ENCODE measurements around the gene ELP4.

Gene ELP4

DNA sequence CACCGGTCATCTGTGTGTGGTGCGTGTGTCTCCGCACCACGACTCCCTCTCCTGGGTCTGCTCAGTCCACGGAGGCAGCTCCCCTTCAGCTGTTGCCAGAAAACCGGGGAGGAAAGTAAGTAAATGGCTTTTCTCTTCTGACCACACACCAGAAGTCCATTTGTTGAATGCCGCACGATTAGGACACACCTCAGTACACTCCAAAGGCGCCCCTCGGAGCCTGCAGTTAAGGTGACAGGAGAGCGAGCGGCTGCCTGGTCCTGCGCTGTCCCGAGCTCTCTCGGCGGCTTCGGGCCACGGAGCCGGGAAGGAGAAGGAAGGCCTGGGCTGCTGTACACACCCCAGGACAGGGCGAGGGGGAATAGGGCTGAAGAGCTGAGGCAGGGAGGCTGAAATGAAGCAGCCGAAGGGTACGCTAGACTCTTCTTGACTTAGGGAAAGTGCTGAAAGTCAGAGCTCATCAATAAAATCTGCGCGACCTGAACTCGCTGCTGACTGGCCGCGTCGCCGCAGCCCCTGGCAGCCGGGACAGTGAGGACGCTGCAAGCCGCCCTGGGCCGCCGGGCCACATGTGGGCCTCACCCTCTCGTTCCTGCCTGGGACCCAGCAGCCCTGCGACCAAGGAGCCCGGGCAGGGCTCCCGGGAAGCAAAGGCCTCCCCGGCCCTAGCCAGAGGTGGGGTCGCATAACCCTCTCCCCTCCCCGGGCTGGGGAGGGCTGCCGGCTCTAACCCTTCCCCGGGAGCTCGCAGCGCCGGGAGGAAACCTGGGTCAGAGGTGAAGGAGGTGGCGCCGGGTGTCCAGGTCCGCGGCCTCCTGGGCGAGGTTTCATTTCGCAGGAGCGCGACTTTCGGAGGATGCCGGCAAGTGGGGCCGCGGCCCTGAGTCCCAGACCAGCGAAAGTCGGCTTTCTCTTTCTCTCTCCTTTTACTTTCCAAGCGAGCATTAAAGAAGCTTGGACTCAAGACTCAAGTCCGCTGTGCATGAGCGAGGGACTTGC is 303.1 kb downstream of the ELP4 start:
- DNase-seq (ENCODE audit: low spot score) = no peak

DNA sequence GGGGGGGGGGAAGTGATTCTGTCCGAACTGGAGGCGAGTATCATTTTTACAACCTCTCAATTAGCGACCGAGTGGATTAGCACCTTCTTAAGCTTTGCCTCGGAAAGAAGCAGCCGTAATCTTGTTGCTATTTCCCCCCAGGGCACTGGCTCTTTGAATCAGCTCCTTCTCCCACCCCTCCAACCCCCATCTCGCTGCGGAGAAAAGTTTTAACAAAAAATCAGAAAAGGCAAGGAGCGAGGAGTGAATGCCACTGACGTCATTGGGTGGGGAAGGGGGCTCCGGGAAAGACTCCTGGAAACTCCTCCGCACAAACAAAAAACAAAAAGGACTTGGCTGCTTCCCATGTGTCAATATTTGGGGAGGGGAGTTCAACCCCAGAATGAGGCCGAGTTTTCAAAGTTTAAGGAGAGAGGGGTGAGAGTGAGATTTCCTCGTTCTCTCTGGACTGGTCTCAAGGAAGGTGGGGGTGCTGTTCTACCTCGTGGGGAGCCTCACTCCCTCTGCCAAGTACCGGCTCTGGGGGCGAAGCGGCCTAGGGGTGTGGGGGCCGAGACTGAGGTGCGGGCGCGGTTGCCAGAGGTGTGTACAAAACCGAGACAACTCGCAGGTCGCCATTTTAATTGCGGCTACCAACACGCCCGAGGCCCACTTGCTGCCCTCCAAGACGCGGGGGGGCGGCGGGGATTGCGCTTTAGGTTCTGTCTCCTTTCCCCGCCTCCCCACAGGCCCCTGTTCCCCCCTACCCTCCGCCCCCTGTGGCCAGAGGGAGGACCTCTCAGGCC is 304.0 kb downstream of the ELP4 start:
- DNase-seq (ENCODE audit: low spot score) = no peak

GRCh38 chr11:31814176-31814868 is 304.8 kb downstream of the ELP4 start:
- DNase-seq (ENCODE audit: low spot score) = no peak

DNA sequence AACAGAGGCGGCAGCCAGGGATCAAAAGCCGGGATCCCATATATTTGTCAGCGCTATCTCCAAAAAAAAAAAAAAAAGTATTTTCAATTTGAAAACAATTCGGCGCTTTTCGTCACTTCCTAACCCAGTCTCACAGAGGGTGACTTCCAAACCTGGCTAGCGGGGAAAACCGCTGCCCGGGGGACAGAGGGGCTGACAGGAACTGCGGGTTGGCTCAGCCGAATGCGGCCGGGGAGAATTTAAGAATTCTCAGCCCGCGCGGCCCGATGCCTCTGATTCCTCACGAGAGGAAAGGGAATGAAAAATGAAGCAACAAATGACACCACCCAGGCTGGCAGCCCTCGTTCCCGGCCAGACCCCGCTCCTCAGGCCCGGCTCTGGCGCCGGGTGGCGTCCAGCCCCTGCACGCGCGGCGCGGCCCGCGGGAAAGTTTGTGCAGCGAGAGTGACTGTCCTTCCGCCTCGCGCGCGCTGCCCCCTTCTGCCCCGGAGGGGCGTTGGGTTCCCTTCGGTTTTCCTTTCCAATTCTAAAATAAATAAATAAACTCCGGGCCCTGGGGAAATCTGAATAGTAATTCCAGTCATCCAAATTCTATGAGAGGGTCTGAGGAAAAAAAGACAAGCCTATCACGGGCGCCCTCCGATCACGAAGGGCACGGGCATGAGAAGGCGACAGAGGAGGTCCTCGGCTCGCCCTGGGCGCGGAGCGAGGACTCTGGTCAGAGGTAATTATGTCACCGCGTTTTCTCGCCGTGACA is 306.3 kb downstream of the ELP4 start:
- DNase-seq (ENCODE audit: low spot score) = no peak

DNA sequence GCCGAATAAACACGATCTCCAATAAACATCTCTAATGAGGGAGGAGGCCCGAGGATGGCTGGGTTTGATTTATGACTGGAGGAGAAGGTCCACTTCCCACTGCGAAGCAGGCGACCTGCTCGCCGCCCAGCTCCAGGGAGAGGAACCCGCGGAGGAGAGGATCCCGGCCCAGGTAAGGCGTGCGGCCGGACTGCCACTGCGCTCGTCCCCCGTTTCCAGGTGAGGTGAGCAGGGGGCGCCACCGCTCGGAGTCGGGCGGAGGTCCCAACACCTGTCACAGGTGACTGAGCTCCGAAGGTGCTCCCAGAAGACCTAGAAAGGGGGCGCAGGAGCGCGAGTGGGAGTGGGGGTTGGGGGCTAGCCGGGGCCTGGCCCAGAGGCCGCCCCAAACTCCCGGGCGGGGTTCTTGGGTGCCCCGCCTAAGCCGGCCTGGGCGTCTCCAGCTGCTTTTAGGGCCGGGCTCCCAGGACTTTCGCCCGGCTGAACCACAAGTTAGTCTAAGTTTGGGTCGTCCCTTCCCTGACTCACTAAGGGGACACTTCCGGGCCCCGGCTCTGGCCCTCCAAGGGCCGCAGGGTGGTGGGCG is 307.0 kb downstream of the ELP4 start:
- DNase-seq (ENCODE audit: low spot score) = no peak

DNA sequence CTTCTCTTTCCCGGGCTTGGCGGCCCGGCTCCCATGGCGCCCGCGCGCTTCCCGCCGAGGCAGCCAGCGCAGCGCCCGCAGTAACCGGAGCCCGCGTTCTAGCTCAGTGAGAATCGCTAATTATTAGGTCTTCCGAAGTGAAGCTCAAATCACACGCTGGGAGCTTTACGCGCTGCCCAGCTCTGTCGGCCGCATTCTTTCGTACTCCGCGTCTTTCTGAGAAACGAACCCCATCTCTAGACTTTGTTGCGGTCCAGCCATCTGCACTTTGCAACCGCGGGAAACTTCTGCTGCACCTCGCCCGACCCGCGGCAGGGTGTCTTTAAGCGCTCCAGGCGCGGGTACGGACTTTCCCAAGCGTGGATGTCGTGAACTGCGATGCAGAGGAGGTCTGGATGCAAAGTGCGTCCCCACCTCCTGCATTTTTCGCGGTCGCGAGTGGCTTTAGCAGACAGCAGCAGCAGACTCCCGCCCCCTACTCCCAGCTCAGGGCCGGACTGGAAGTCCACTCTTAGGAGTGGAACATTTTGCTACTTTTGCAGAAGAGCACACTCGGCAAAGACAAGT is 307.6 kb downstream of the ELP4 start:
- no peak for DNase-seq (ENCODE audit: low spot score)

DNA sequence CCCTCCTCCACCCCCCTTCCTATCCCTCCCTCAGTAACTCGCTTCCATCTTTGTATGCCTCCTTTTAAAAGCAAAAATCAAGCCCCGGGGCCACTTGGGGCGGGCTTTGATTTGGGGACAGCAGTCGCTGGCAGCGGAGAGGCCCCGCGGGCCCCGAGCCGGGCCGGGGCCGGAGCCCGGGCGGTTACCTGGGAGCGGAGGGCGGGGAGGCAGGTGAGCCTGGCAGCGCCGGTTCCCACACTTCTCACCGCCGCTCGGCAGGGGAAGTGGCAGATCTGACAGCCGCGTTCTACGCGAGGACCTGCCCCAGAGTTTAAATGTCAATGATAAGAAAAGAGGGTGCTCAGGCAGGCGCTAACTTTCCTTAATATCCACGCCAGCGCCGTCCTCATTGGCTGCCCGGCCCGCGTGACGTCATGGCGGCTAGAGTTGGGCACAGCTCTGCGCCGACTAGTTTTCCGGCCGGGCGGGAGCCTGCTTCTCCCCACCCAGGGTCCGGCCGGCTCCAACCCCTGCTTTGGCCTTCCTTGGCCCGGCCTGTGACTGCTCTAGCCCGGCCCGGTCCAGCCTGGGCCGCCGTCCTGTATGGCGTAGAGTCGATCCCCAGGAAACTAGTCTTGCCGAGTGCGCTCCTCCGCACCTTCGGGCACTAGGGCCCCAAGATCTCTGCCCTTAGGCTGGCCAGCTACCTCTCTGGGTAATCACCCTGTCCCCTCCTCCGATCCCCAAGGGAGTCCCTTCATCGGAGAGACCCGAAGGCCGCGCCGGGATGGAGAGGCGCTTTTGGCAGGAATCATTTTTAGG is 308.3 kb downstream of the ELP4 start:
- DNase-seq (ENCODE audit: low spot score) = no peak

GRCh38 chr11:31818425-31818755 is 308.8 kb downstream of the ELP4 start:
- no peak for DNase-seq (ENCODE audit: low spot score)

- no peak for DNase-seq (ENCODE audit: low spot score)
Measured at GRCh38 chr11:31818874-31819331, 309.3 kb downstream of the ELP4 start.

GRCh38 chr11:31819621-31820437 is 310.3 kb downstream of the ELP4 start:
- no peak for DNase-seq (ENCODE audit: low spot score)

DNA sequence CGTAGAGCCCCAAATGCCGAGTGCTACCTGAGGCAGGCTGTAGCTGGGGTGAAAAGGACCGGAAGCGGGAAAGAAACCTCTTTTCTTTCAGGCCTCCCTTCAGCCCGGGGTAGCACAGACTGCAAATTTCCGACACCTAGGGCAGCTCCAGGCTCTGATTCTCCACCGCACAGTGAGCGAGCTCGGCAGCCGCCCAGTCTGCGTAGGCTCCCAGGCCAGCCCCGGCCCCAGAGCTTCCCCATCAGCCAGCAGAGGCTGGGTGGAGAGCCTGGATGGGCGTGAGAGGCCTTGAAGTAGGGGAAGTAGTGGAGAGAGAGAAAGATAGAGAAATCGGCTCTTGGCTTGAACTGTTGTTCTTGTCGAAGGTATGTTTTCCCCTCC is 310.9 kb downstream of the ELP4 start:
- no peak for DNase-seq (ENCODE audit: low spot score)

- no peak for DNase-seq (ENCODE audit: low spot score)
Measured at GRCh38 chr11:31821235-31821764, 311.7 kb downstream of the ELP4 start.

GRCh38 chr11:31821766-31822165 is 312.2 kb downstream of the ELP4 start:
- no peak for DNase-seq (ENCODE audit: low spot score)

DNA sequence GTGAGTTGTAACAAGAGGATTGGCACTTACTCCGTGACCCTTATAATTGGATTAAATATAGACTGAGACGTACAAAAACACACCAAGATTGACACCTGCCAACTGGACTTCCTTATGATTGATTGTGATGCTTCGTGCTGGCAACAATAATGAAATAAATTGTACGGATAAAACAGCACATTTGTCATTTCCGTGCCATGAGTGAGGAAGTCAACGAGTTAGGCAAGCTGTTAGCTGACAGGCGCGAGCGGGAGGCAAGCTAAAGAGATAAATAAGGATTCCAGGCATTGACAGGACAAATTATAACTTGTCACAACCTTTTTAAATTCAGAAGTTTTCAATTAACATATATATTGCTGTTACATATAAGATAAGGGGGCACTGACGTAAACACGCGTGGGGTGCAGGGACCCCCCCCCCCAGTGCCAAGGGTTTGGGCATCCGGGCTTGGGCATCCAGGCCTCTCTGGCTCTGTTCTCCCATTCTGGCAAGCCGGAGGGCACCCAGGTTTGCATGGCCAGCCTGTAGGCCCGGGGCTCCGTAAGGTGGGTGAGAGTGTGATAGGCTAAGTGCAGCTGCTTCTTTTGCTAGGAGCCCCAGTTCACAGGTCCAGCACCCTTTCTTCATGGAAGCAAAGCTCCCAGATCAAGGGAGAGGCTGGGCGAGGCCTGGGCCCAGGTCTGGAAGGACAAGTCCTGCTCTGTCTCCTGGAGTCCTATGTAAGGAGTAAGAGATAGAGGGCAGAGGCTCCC is 312.8 kb downstream of the ELP4 start:
- no peak for DNase-seq (ENCODE audit: low spot score)

- DNase-seq (ENCODE audit: low spot score) = no peak
Measured at GRCh38 chr11:31822927-31823643, 313.5 kb downstream of the ELP4 start.

GRCh38 chr11:31823644-31824331 is 314.2 kb downstream of the ELP4 start:
- DNase-seq (ENCODE audit: low spot score) = no peak

- DNase-seq (ENCODE audit: low spot score) = no peak
Measured at GRCh38 chr11:31824332-31824878, 314.8 kb downstream of the ELP4 start.

All from NAMALWA (cell line).